Kidney (tissue), 14 donors: ENCODE measurements around the gene SMYD3. TPM values are rescaled to one million over a fixed set of nuclear protein-coding genes. Genes with fewer than 3 reads are reported as not detected.

ENCODE experiments used
- DNase-seq, 5 donors: peaks; one replicate each; pipeline ENCODE4 v3.0.0-alpha.2; 2013 to 2020
- FAIRE-seq: peaks from 2 replicates; lab custom pipeline; 2012; peaks lifted over from hg19 to GRCh38; lab: Jason Lieb, UNC
- H3K27ac ChIP-seq, 2 donors: one replicate each; pipeline ENCODE4 v1.7.0; 2013; ENCODE audit warnings: low read depth in 2 of 2, low read length in 2 of 2, inconsistent platforms in 1 of 2
- H3K27me3 ChIP-seq: one replicate; pipeline ENCODE4 v1.7.1; 2013; ENCODE audit warnings: low read length, inconsistent platforms; ENCODE audit not compliant: control insufficient read depth, insufficient read depth
- H3K36me3 ChIP-seq, 3 donors: one replicate each; pipeline versions ENCODE4 v1.7.0 to v1.7.1; 2013; ENCODE audit warnings: low read length in 3 of 3, control low read depth in 1 of 3, inconsistent platforms in 1 of 3; ENCODE audit not compliant: insufficient read depth in 3 of 3, control insufficient read depth in 2 of 3
- H3K4me1 ChIP-seq, 3 donors: one replicate each; pipeline versions ENCODE4 v1.7.0 to v1.7.1; 2013; ENCODE audit warnings: low read length in 3 of 3, inconsistent platforms in 1 of 3, low read depth in 1 of 3; ENCODE audit not compliant: control insufficient read depth in 2 of 3, insufficient read depth in 2 of 3
- H3K4me3 ChIP-seq, 3 donors: one replicate each; pipeline versions ENCODE4 v1.7.0 to v1.8.1; 2013; ENCODE audit warnings: low read length in 3 of 3, control low read depth in 1 of 3, inconsistent platforms in 1 of 3
- H3K9ac ChIP-seq, 3 donors: one replicate each; pipeline versions ENCODE4 v1.7.0 to v1.7.1; 2013; ENCODE audit warnings: low read length in 3 of 3, control low read depth in 1 of 3, inconsistent platforms in 1 of 3
- H3K9me3 ChIP-seq, 3 donors: one replicate each; pipeline versions ENCODE4 v1.7.0 to v1.7.1; 2013; ENCODE audit warnings: low read length in 3 of 3, control low read depth in 1 of 3, inconsistent platforms in 1 of 3; ENCODE audit not compliant: control insufficient read depth in 2 of 3, insufficient read depth in 1 of 3
- CTCF ChIP-seq: IDR thresholded peaks from 3 replicates; pipeline ENCODE4 v1.5.1; 2012; ENCODE audit warnings: mild to moderate bottlenecking, moderate library complexity, borderline replicate concordance; ENCODE audit not compliant: insufficient read depth; ENCODE audit errors: extremely low read depth
- intact Hi-C: fragments of 100-400 bp; cut with DNase I; formaldehyde crosslinking; loops from one replicate; pipeline ENCODE4 v1.11.1; 2022
- polyA plus RNA-seq: library from polyadenylated mRNA; stranded (reverse); fragments of 350-450 nt; fragmentation: Illumina TruSeq; extraction: RNeasy Lipid Tissue Mini Kit (QIAGEN cat#74804); gene quantifications from one replicate; pipeline ENCODE4 v1.2.3, GENCODE V29; 2014; ENCODE audit warnings: low read depth, low replicate concordance; ENCODE audit not compliant: insufficient read depth
- total RNA-seq: library from RNA; stranded (reverse); fragmentation: NEBNext Ultra II Directional; extraction: Animal tissue kit (Norgen Biotek cat#: 25700); gene quantifications from one replicate; pipeline ENCODE4 v1.2.1, GENCODE V29; 2021
- donor health status: control.
- donor health status: control.
- donor health status: control.
- donor health status: control.
- donor health status: control.
- donor health status: DM: yes; HTN: yes; CAD: no.
- donor health status: Normal renal cell carcinoma (clear cell type).

SMYD3 gene
- total and polyA plus RNA-seq, 2 donors from 2014 or later: 23.3 to 23.9 TPM

GRCh38 chr1:246254854-246255253 lies 252.2 kb downstream of the SMYD3 start:
- intact Hi-C loops: no loop called here

GRCh38 chr1:246246430-246246829 lies 260.6 kb downstream of the SMYD3 start:
- DNase-seq (peak in 1 of 5 donors; percentile 12), FAIRE-seq (no peak)
- TF ChIP-seq CTCF: no peak
- intact Hi-C loops: no loop called here
- Histone ChIP-seq H3K9me3 (no peaks in the 10 kb centered on the region), H3K4me3 (no peak overlapping the region), H3K9ac (no peak overlapping the region), H3K36me3 (no peaks in the 10 kb centered on the region), H3K27me3 (no peaks in the 10 kb centered on the region), H3K27ac (no peak overlapping the region), H3K4me1 (no peaks in the 10 kb centered on the region)

More at GRCh38 chr1:246254854-246255253, 252.2 kb downstream of the SMYD3 start:
- Histone ChIP-seq H3K27ac (no peak overlapping the region), H3K4me3 (no peak overlapping the region), H3K9ac (no peak overlapping the region), H3K9me3 (peaks cover 0 to 4% (median 0%) of the 10 kb centered on the region in 3 donors), H3K36me3 (no peaks in the 10 kb centered on the region), H3K27me3 (no peaks in the 10 kb centered on the region), H3K4me1 (no peaks in the 10 kb centered on the region)
- DNase-seq (no peak), FAIRE-seq (no peak)
- TF ChIP-seq CTCF: no peak

GRCh38 chr1:246245541-246245940 lies 261.5 kb downstream of the SMYD3 start:
- H3K27ac ChIP-seq: no peak overlapping the region
- no peaks in the 10 kb centered on the region for H3K27me3 ChIP-seq
- intact Hi-C loops: no loop called here
- H3K4me3 ChIP-seq: no peak overlapping the region
- DNase-seq: no peak
- no peaks in the 10 kb centered on the region for H3K4me1 ChIP-seq
- H3K9me3 ChIP-seq: no peaks in the 10 kb centered on the region
- TF ChIP-seq CTCF: no peak
- no peaks in the 10 kb centered on the region for H3K36me3 ChIP-seq
- FAIRE-seq: no peak
- no peak overlapping the region for H3K9ac ChIP-seq

GRCh38 chr1:246232126-246232525 lies 275.0 kb downstream of the SMYD3 start:
- H3K9me3 ChIP-seq: no peaks in the 10 kb centered on the region
- H3K27ac ChIP-seq: no peak overlapping the region
- DNase-seq: no peak
- no peak for TF ChIP-seq CTCF
- H3K27me3 ChIP-seq: no peaks in the 10 kb centered on the region
- intact Hi-C loops: no loop called here
- no peak overlapping the region for H3K9ac ChIP-seq
- no peaks in the 10 kb centered on the region for H3K4me1 ChIP-seq
- no peak overlapping the region for H3K4me3 ChIP-seq
- no peak for FAIRE-seq
- no peaks in the 10 kb centered on the region for H3K36me3 ChIP-seq
